HepG2 (cell line): ENCODE measurements around the gene SYNJ2. TPM values are rescaled to one million over a fixed set of nuclear protein-coding genes. Genes with fewer than 3 reads are reported as not detected.

Source experiments
- BORCS8-MEF2B ChIP-seq: sonication (generic); formaldehyde crosslinking; IDR thresholded peaks from 2 replicates; pipeline ENCODE4 v1.8.0; 2022; ENCODE audit warnings: mild to moderate bottlenecking, missing genetic modification reagents
- CREM ChIP-seq, 2 experiments: sonication (generic) in 1 of 2; formaldehyde crosslinking in 1 of 2; IDR thresholded peaks; 2 replicates each; pipeline versions ENCODE4 v1.4.0 to v1.6.1; 2016 to 2020; ENCODE audit warnings: antibody characterized with exemption in 1 of 2, mild to moderate bottlenecking in 1 of 2, missing genetic modification reagents in 1 of 2
- GLI4 ChIP-seq: sonication (generic); formaldehyde crosslinking; IDR thresholded peaks from 2 replicates; pipeline ENCODE4 v1.5.1; 2020; ENCODE audit warnings: missing genetic modification reagents, mild to moderate bottlenecking, moderate library complexity, borderline replicate concordance
- GRHL1 ChIP-seq: sonication (generic); formaldehyde crosslinking; conservative IDR thresholded peaks from 2 replicates; pipeline ENCODE4 v1.8.0; 2022; ENCODE audit warnings: missing genetic modification reagents
- KIAA2018 ChIP-seq: sonication (generic); formaldehyde crosslinking; IDR thresholded peaks from 2 replicates; pipeline ENCODE4 v1.5.0; 2020; ENCODE audit warnings: mild to moderate bottlenecking, missing genetic modification reagents, borderline replicate concordance
- MAFF ChIP-seq: IDR thresholded peaks from 2 replicates; pipeline ENCODE4 v1.6.1; 2011; ENCODE audit warnings: low read depth, low read length, improper control_type of control experiment
- NFKB2 ChIP-seq: sonication (generic); formaldehyde crosslinking; IDR thresholded peaks from 2 replicates; pipeline ENCODE4 v1.4.0; 2020; ENCODE audit warnings: missing genetic modification reagents, borderline replicate concordance
- RBFOX2 ChIP-seq: fragments of 200-400 bp; formaldehyde crosslinking; IDR thresholded peaks from 2 replicates; pipeline ENCODE4 v1.6.1; 2017; ENCODE audit warnings: low read depth, mild to moderate bottlenecking, low read length
- THAP11 ChIP-seq: IDR thresholded peaks from 2 replicates; pipeline ENCODE4 v1.6.1; 2016; ENCODE audit warnings: missing biosample characterization, missing genetic modification reagents
- THRA ChIP-seq: sonication (generic); formaldehyde crosslinking; IDR thresholded peaks from 2 replicates; pipeline ENCODE4 v1.4.0; 2020; ENCODE audit warnings: missing genetic modification reagents, borderline replicate concordance
- ZBTB37 ChIP-seq: sonication (generic); formaldehyde crosslinking; IDR thresholded peaks from 2 replicates; pipeline ENCODE4 v1.4.0; 2020; ENCODE audit warnings: mild to moderate bottlenecking, missing genetic modification reagents
- ZNF263 ChIP-seq: sonication (generic); formaldehyde crosslinking; IDR thresholded peaks from 2 replicates; pipeline ENCODE4 v1.4.0; 2020; ENCODE audit warnings: missing genetic modification reagents
- ZNF326 ChIP-seq: sonication (generic); formaldehyde crosslinking; IDR thresholded peaks from 2 replicates; pipeline ENCODE4 v1.4.0; 2020; ENCODE audit warnings: missing genetic modification reagents, borderline replicate concordance
- ZNF563 ChIP-seq: sonication (generic); formaldehyde crosslinking; IDR thresholded peaks from 2 replicates; pipeline ENCODE4 v1.8.0; 2022; ENCODE audit warnings: mild to moderate bottlenecking, moderate library complexity, missing genetic modification reagents
- ZNF746 ChIP-seq: sonication (generic); formaldehyde crosslinking; IDR thresholded peaks from 2 replicates; pipeline ENCODE4 v1.8.0; 2022; ENCODE audit warnings: mild to moderate bottlenecking, missing genetic modification reagents
- ZNF773 ChIP-seq: sonication (generic); formaldehyde crosslinking; IDR thresholded peaks from 2 replicates; pipeline ENCODE4 v1.4.0; 2020; ENCODE audit warnings: missing genetic modification reagents, borderline replicate concordance
- polyA plus RNA-seq, 8 experiments: library from polyadenylated mRNA; depleted of rRNA in 3 of 8; stranded (reverse) in 7 of 8; unstranded in 1 of 8; fragments of >200 nt; fragmentation: Illumina TruSeq in 4 of 8; extraction: Trizol in 4 of 8; gene quantifications; 2 replicates each; pipeline versions ENCODE4 v1.2.1 to v1.2.3, GENCODE V29; 2011 to 2016; ENCODE audit warnings: low read depth in 4 of 8, missing spikeins in 1 of 8, mixed read lengths in 1 of 8; ENCODE audit not compliant: insufficient read depth in 1 of 8
- total RNA-seq, 5 experiments: library from RNA; depleted of rRNA; stranded (reverse); fragments of >200 nt; fragmentation: Illumina TruSeq; extraction: Trizol; gene quantifications; 2 replicates each; pipeline ENCODE4 v1.2.3, GENCODE V29; 2016; ENCODE audit warnings: low read depth in 1 of 5

Gene SYNJ2
- total and polyA plus RNA-seq, 2 of the 13 experiments (the other 11 are each of a cell fraction or from before 2014, with no cell fraction given): 39.1 to 57.6 TPM

GRCh38 chr6:158011478-158011920, 29.8 kb downstream of the SYNJ2 start (continued):
- TF ChIP-seq ZBTB37 (CRISPR knock-in tag) (peak; percentile 86), ZNF563 (CRISPR knock-in tag) (no peak), ZNF773 (CRISPR knock-in tag) (no peak), RBFOX2 (no peak; the same call in 1 of the 2 replicates), GRHL1 (CRISPR knock-in tag) (no peak), CREM (IDR thresholded peaks at IDR 0.05) (peak; percentile 94), CREM (CRISPR knock-in tag; IDR thresholded peaks at IDR 0.05) (no peak), ZNF326 (CRISPR knock-in tag) (no peak), THRA (CRISPR knock-in tag) (peak; percentile 91), ZNF263 (peak; percentile 54; the same call in 1 of the 2 replicates), NFKB2 (CRISPR knock-in tag) (no peak), KIAA2018 (no peak), MAFF (peak; percentile 37; the same call in 1 of the 2 replicates), THAP11 (CRISPR knock-in tag) (peak; percentile 67; the same call in 1 of the 2 replicates), ZNF746 (CRISPR knock-in tag) (peak; percentile 99), BORCS8-MEF2B (CRISPR knock-in tag) (no peak), GLI4 (CRISPR knock-in tag) (no peak)
